K562 (cell line): Measurements from ENCODE around the gene DPAGT1. TPM values are rescaled to one million over a fixed set of nuclear protein-coding genes. Genes with fewer than 3 reads are reported as not detected.

Experiments
- GTF3C2 ChIP-seq: IDR thresholded peaks from 3 replicates; pipeline ENCODE4 v1.6.1; 2011; ENCODE audit warnings: borderline replicate concordance, mild to moderate bottlenecking, moderate library complexity; ENCODE audit not compliant: insufficient read length; ENCODE audit errors: extremely low read depth
- MCM3 ChIP-seq: fragments of 450-650 bp; IDR thresholded peaks from 2 replicates; pipeline ENCODE4 v1.6.1; 2016
- MGA ChIP-seq: fragments of 450-650 bp; IDR thresholded peaks from 2 replicates; pipeline ENCODE4 v1.6.1; 2016; ENCODE audit warnings: mild to moderate bottlenecking, moderate library complexity
- polyA plus RNA-seq, 8 experiments: library from polyadenylated mRNA; depleted of rRNA in 4 of 8; stranded (reverse) in 5 of 8; unstranded in 3 of 8; fragments of >200 nt; fragmentation: Nextera tagmentation in 2 of 8; fragmentation: Illumina TruSeq in 1 of 8; extraction: Ambion mirVana in 2 of 8; extraction: Trizol in 1 of 8; gene quantifications; 2 replicates each; pipeline versions ENCODE4 v1.2.1 to v1.2.3, GENCODE V29; 2011 to 2014; ENCODE audit warnings: inconsistent platforms in 1 of 8, missing spikeins in 1 of 8
- total RNA-seq, 7 experiments: library from RNA; depleted of rRNA in 6 of 7; stranded (reverse); fragments of >200 nt in 6 of 7; fragmentation: Illumina TruSeq in 2 of 7; extraction: Trizol in 2 of 7; gene quantifications; 2 replicates each; pipeline versions ENCODE4 v1.2.1 to v1.2.3, GENCODE V29; 2011 to 2021; ENCODE audit warnings: low replicate concordance in 1 of 7

The DPAGT1 gene
- total and polyA plus RNA-seq, 9 of the 15 experiments (the other 6 are each of a cell fraction or from before 2014, with no cell fraction given) = 29.9 to 135 (median 85.0) TPM

GRCh38 chr11:119121008-119121810 is 19.6 kb upstream of the DPAGT1 start, which contains the start of gene HINFP (continued):
- TF ChIP-seq MGA (peak; percentile 97), GTF3C2 (no peak), MCM3 (no peak)
